HFF-Myc (cell line): ENCODE data around the gene BCAS4.

Source experiments
- DNase-seq: peaks from one replicate; pipeline ENCODE4 v3.0.0-alpha.2; 2011; ENCODE audit warnings: low read depth; ENCODE audit errors: extremely low read depth
- H3K4me3 ChIP-seq: replicated peaks from 2 replicates; pipeline ENCODE4 v1.5.1; 2011; ENCODE audit warnings: low read depth, mild to moderate bottlenecking, control low read depth, low read length
- TF ChIP-seq, protein P1 (sequence below): IDR thresholded peaks from 2 replicates; pipeline ENCODE4 v1.5.1; 2012; ENCODE audit warnings: mild to moderate bottlenecking, low read depth, low read length, control low read depth; ENCODE audit errors: missing control alignments

BCAS4 gene

DNA sequence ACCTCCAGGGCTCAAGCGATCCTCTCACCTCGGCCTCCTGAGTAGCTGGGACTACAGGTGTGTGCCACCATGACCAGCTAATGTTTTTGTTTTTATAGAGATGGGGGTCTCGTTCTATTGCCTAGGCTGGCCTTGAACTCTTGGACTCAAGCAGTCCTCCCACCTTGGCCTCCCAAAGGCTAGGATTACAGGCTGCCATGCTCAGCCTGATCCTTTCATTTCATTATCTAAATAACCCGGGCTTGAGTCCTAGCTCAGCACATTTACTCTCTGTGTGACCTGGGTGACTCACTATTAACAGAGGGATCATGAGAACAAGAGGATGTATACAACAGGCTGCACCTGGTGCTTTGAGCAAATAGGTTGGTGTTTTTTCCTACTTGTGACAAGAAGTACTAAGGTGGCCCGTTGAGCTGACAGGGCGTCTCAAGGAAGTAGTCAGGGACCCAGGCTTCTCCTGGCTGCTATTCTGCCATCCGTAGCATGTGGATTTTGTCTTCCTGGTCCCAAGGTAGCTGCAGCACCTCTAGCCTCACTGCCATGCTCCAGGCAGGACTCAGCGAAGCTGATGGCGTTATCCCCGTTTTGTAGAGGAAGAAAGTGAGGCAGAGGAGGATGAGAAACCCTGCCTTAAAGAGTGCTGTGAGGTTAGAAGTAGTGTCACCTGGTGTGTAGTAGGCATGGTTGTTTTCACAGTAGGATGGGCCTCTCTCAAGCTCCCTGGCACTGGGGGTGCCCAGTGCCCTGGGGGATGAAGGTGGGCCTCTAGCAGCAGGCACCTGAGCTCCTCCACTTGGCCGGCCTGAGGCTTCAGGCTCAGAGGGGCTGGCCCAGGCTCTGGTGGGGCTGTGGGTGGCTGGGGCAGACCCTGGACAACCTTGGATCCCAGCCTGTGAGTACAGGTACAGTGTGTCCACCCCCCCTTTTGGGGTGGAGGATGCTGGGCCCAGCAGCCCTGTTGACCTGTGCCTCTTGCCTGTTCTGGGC, 73.9 kb downstream of the BCAS4 start:
- TF ChIP-seq, protein P1, sequence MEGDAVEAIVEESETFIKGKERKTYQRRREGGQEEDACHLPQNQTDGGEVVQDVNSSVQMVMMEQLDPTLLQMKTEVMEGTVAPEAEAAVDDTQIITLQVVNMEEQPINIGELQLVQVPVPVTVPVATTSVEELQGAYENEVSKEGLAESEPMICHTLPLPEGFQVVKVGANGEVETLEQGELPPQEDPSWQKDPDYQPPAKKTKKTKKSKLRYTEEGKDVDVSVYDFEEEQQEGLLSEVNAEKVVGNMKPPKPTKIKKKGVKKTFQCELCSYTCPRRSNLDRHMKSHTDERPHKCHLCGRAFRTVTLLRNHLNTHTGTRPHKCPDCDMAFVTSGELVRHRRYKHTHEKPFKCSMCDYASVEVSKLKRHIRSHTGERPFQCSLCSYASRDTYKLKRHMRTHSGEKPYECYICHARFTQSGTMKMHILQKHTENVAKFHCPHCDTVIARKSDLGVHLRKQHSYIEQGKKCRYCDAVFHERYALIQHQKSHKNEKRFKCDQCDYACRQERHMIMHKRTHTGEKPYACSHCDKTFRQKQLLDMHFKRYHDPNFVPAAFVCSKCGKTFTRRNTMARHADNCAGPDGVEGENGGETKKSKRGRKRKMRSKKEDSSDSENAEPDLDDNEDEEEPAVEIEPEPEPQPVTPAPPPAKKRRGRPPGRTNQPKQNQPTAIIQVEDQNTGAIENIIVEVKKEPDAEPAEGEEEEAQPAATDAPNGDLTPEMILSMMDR = no peak
- no peak overlapping the region for H3K4me3 ChIP-seq
- DNase-seq = no peak

DNA sequence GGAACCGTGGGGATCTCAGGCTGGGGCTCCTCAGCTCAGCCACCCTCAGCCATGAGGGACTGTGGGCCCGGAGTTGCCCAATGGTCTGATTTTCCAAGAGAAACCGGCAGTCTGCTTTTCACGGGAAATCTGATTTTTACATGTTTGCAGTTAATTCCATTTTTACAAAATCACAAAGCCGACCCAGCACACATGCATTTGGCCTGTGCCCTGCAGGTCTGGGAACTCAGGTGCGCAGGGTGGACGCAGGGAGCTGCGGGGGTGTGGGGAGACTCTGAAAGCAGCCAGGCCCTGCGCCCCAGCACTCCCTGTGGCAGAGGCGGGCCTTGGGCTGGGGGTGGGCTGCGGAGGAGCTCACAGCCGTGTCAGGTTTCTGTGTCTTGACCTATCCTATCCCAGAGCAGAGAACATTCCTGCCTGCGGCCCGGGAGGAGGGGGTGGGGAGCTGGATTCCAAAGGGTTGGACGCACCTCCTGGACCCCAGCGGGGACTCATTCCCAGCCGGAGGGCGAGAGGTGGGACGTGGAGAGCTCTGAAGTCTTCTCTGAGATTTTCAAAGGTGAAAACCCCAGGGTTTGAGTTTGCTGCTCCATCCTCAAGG, 75.8 kb downstream of the BCAS4 start:
- DNase-seq = no peak
- no peak overlapping the region for H3K4me3 ChIP-seq
- TF ChIP-seq, protein P1 = no peak

DNA sequence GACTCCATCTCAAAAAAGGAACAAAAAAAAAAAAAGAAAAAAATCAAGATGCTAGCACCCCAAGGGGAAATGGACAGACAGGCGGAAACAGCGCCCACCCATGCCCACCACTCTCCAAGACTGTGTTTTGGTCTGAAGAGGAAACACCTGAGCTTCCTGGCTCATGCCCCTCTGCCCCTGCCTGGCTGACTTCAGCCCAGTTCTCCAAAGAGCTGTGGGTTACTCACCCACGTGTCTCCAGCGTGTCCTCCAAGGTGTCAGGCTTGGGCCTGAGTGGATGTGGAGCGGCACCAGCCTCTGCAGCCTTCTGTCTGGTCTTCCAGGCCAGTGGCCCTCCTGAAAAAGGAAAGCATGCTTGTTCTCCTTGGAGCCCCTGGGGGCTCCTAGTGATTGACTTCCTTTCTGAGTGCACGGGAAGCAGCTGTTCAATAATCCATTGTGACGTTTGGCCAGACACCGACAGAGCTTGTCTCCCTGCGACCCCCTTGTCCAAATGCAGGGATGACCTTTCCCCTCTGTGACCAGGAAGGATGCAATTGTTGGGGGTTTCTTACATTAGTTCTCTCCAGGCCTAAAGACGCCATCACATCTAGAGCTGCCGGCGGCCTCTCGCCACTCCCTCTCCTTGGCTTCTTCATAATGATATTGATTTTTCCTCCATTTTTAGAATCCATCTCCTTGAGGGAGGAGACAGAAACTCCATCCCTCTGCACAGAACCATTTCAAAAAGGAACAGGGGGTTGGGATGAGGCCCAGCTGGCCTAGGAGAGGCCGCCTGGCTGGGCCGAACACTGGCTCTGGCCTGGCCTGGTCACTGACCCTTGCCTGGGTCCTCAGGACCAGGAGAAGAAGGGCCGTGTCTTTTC, 77.9 kb downstream of the BCAS4 start:
- TF ChIP-seq, protein P1 = no peak
- DNase-seq = no peak
- H3K4me3 ChIP-seq = no peak overlapping the region

DNA sequence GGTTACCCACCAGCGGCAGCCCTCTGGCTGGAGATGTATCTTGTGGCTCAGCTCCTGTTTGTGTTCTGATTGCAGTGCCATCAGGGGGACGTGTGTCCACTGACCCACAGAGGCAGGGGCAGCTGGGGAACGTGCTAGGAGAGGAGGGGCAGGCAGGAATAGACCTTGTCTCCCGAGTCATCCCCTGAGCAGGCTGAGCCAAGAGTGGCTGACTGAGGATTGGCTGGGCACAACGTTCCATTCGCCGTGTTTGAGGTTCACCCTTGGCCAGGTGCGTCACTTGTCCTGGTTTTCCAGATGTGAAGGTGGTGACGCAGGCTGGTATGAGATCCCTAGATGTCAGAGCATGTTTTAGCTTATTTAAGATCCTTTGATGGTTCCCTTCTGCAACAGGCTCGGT, 78.7 kb downstream of the BCAS4 start:
- TF ChIP-seq, protein P1 = no peak
- no peak overlapping the region for H3K4me3 ChIP-seq
- DNase-seq = no peak

DNA sequence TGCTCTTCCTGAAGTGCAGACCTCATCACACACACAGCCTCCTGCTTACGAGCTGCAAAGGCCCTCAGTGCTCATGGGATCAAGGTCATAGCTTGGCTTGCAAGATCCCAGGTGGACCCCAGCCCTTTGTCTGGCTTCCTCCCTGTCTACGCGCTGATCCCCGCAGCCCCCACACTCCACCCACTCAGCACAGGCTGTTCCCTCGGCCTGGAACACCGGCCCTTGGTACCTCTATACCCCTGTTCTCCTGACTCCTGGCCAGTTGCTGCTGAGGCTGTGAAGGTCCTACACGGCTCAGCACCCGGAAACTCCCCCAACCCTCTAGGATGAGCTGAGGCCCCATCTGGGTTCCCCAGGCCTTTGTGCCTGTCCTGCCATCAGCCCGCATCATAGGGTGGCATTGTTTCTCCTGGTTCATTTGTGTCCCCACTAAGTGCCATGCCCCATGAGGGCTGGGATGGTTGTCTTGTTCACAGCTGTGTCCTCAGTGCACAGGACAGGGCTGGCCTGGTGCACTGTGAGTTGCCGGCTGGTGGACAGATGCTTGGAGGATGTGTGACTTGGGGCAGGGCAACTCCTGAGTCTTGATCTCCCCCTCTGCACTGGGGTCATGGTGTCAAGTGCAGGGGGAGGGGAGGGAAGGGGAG, 79.4 kb downstream of the BCAS4 start:
- H3K4me3 ChIP-seq = no peak overlapping the region
- no peak for DNase-seq
- TF ChIP-seq, protein P1 = no peak
